Measurements from ENCODE around the gene PHLDB1.
"Not testable (repeated sequence)": the region's sequence is repeated elsewhere in the genome, so short reads cannot be mapped to it uniquely, and the experiment has no call there.

GRCh38 chr11:118571701-118572060 lies 35.7 kb upstream of the PHLDB1 start:
- TF ChIP-seq POLR2AphosphoS5 (IDR thresholded peaks at IDR 0.05; ENCODE audit: borderline replicate concordance, low read depth, low read length); EZH2 (IDR thresholded peaks at IDR 0.05): not testable (repeated sequence)
